ENCODE results near the gene NPM1.

DNA sequence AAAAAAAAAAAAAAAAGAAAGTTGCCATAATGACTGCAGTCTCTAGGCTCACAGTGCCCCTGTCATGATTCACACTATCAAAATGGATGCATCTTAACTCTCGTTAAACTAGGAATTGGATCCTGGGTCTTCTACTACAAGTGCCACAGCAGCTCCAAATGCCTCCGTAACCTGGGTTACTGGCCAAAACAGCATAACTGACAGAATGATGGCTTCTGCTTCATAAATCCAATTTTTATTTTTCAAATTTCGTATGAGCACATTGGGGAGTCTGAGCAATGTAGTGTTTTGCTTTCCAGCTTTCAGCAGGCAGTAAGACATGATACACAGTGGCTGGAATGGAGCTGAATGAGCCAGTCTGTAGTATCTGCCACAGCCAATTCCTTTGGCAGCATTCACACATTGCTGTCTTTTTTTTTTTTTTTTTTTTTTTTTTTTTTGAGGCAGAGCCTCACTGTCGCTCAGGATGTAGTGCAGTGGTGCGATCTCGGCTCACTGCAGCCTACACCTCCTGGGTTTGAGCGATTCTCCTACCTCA is 36.0 kb upstream of the NPM1 start:
- TF ChIP-seq, protein P1, sequence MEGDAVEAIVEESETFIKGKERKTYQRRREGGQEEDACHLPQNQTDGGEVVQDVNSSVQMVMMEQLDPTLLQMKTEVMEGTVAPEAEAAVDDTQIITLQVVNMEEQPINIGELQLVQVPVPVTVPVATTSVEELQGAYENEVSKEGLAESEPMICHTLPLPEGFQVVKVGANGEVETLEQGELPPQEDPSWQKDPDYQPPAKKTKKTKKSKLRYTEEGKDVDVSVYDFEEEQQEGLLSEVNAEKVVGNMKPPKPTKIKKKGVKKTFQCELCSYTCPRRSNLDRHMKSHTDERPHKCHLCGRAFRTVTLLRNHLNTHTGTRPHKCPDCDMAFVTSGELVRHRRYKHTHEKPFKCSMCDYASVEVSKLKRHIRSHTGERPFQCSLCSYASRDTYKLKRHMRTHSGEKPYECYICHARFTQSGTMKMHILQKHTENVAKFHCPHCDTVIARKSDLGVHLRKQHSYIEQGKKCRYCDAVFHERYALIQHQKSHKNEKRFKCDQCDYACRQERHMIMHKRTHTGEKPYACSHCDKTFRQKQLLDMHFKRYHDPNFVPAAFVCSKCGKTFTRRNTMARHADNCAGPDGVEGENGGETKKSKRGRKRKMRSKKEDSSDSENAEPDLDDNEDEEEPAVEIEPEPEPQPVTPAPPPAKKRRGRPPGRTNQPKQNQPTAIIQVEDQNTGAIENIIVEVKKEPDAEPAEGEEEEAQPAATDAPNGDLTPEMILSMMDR (IDR thresholded peaks at IDR 0.05): no peak
- TF ChIP-seq CBFB (CRISPR knock-in tag; IDR thresholded peaks at IDR 0.05; ENCODE audit: low read depth): no peak
- TF ChIP-seq, protein P2, sequence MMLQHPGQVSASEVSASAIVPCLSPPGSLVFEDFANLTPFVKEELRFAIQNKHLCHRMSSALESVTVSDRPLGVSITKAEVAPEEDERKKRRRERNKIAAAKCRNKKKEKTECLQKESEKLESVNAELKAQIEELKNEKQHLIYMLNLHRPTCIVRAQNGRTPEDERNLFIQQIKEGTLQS (CRISPR knock-in tag; conservative IDR thresholded peaks at IDR 0.05): no peak
- TF ChIP-seq NR1H2 (CRISPR knock-in tag; IDR thresholded peaks at IDR 0.05): no peak
- TF ChIP-seq, protein P3, sequence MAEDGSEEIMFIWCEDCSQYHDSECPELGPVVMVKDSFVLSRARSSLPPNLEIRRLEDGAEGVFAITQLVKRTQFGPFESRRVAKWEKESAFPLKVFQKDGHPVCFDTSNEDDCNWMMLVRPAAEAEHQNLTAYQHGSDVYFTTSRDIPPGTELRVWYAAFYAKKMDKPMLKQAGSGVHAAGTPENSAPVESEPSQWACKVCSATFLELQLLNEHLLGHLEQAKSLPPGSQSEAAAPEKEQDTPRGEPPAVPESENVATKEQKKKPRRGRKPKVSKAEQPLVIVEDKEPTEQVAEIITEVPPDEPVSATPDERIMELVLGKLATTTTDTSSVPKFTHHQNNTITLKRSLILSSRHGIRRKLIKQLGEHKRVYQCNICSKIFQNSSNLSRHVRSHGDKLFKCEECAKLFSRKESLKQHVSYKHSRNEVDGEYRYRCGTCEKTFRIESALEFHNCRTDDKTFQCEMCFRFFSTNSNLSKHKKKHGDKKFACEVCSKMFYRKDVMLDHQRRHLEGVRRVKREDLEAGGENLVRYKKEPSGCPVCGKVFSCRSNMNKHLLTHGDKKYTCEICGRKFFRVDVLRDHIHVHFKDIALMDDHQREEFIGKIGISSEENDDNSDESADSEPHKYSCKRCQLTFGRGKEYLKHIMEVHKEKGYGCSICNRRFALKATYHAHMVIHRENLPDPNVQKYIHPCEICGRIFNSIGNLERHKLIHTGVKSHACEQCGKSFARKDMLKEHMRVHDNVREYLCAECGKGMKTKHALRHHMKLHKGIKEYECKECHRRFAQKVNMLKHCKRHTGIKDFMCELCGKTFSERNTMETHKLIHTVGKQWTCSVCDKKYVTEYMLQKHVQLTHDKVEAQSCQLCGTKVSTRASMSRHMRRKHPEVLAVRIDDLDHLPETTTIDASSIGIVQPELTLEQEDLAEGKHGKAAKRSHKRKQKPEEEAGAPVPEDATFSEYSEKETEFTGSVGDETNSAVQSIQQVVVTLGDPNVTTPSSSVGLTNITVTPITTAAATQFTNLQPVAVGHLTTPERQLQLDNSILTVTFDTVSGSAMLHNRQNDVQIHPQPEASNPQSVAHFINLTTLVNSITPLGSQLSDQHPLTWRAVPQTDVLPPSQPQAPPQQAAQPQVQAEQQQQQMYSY (CRISPR knock-in tag; IDR thresholded peaks at IDR 0.05): no peak
- TF ChIP-seq, protein P4, sequence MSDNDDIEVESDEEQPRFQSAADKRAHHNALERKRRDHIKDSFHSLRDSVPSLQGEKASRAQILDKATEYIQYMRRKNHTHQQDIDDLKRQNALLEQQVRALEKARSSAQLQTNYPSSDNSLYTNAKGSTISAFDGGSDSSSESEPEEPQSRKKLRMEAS (CRISPR knock-in tag; IDR thresholded peaks at IDR 0.05): no peak
- TF ChIP-seq ZNF671 (CRISPR knock-in tag; IDR thresholded peaks at IDR 0.05): no peak
- TF ChIP-seq ZNF423 (CRISPR knock-in tag; IDR thresholded peaks at IDR 0.05): no peak
